ENCODE measurements around the gene ZNF385A. TPM values are rescaled to one million over a fixed set of nuclear protein-coding genes. Genes with fewer than 3 reads are reported as not detected.
A peak's percentile ranks its signal among the peaks of the same experiment; 100 is the strongest.

ZNF385A gene
- total and polyA plus RNA-seq, 2 donors (not counting 3 experiments of a cell fraction or from before 2014, with no cell fraction given): 1.6 to 7.9 TPM

DNA sequence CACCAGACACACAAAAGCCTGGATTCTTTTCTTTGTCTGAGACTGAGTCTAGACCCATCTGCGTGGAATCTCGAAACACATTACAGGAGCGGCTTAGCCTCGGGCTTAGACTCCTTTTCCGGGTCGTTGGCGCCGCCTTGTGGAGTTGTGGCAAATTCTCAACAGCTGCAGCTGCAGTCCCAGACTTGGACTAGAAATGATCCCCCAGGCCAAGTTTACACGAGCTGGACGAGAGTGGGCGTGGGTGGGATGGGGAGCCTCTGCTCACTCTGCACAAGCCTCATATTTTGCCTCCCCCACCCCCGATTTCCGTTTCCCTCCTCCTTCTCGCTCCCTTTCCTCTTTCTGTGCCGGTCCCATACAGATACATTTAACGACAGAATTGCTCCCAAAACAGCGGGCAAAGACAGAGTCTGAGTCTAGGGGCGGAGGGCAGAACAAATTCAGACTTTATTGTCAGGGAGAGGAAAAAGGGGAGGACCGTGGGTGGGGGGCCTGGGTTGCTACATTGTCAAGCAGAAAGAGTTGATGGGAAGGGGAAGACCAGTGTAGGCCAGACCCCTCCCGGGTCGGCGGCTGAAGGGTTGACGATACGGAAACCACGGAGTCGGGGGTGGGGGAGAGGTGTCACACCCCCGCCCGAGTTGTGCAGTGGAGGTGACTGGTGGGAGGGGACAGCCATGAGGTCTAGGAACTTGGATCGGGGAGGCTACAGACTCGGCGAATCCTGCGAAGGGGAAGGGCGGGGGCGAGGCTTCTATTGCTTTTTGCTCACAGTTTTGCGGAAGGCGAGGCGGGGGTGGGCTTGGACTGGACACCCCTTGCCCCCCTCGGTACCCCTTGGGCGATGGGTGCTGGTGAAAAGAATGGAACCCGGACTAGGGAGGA, 15.6 kb downstream of the ZNF385A start:
- Histone ChIP-seq H3K36me3 (ENCODE audit: control insufficient read depth in 2 of 2, extremely low read depth in 1 of 2, insufficient read depth in 2 of 2, low read length in 2 of 2) (no peaks in the 10 kb centered on the region), H3K27ac (ENCODE audit: insufficient read depth, low read depth, low read length) (no peak overlapping the region), H3K4me3 (replicated peaks in 1 of 3; ENCODE audit: insufficient read depth in 1 of 3, low read depth in 1 of 3, low read length in 3 of 3) (peak overlapping the region; percentile 6 to 39 (median 23)), H3K79me2 (ENCODE audit: control insufficient read depth, insufficient read depth, low read length) (no peaks in the 10 kb centered on the region), H3K4me1 (ENCODE audit: control insufficient read depth, extremely low read depth, insufficient read depth, low read length) (peaks cover 33% of the 10 kb centered on the region), H3K27me3 (ENCODE audit: control insufficient read depth in 2 of 2, insufficient read depth in 2 of 2, low read length in 2 of 2) (no peaks in the 10 kb centered on the region), H3K9me1 (replicated peaks; ENCODE audit: control insufficient read depth, extremely low read depth, insufficient read depth, low read length) (no peaks in the 10 kb centered on the region), H3K4me2 (ENCODE audit: insufficient read depth, low read length) (peak overlapping the region; percentile 68), H3K9me3 (replicated peaks; ENCODE audit: control insufficient read depth, insufficient read depth, low read length) (no peaks in the 10 kb centered on the region), H3K9ac (replicated peaks; ENCODE audit: extremely low read depth, insufficient read depth, low read length) (no peak overlapping the region), H2AFZ (ENCODE audit: low read depth, low read length) (peak overlapping the region; percentile 68), H4K20me1 (replicated peaks; ENCODE audit: control insufficient read depth, extremely low read depth, insufficient read depth, low read length) (no peaks in the 10 kb centered on the region)
- no peak for TF ChIP-seq GATA2 (IDR thresholded peaks at IDR 0.05; ENCODE audit: insufficient read depth, insufficient read length, low read depth, low read length)
- TF ChIP-seq, protein P1, sequence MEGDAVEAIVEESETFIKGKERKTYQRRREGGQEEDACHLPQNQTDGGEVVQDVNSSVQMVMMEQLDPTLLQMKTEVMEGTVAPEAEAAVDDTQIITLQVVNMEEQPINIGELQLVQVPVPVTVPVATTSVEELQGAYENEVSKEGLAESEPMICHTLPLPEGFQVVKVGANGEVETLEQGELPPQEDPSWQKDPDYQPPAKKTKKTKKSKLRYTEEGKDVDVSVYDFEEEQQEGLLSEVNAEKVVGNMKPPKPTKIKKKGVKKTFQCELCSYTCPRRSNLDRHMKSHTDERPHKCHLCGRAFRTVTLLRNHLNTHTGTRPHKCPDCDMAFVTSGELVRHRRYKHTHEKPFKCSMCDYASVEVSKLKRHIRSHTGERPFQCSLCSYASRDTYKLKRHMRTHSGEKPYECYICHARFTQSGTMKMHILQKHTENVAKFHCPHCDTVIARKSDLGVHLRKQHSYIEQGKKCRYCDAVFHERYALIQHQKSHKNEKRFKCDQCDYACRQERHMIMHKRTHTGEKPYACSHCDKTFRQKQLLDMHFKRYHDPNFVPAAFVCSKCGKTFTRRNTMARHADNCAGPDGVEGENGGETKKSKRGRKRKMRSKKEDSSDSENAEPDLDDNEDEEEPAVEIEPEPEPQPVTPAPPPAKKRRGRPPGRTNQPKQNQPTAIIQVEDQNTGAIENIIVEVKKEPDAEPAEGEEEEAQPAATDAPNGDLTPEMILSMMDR (IDR thresholded peaks at IDR 0.05; ENCODE audit: extremely low read depth in 1 of 2, insufficient read depth in 1 of 2, low read depth in 1 of 2, low read length in 2 of 2): peak; percentile 91 to 92
- DNase-seq (ENCODE audit: low read depth, low spot score) (peak; percentile 85), FAIRE-seq (peak; percentile 96)
- dilution Hi-C loops (cut with MboI; ENCODE audit: extremely low pct_ligation_motif_present, low sequenced_read_pairs): no loop called here
- intact Hi-C loops (cut with micrococcal nuclease): loop anchor here (1.0 to 10.0 kb wide), 4 partner anchors 74 to 364 kb away; partner anchors contain the start of genes HOXC8 and HOXC9
- BruUV-seq (replicated peaks): TSS peak; percentile 45
- CTCF ChIA-PET: interaction anchor here (0.6 to 1.8 kb wide), 25 partner anchors 10 to 168 kb away, joined by 3 to 34 read pairs (median 5); partner anchors contain the start of gene COPZ1
- POLR2A ChIA-PET: interaction anchor here (1.0 to 1.1 kb wide), 2 partner anchors 82 to 89 kb away, joined by 4 read pairs; partner anchors contain the start of genes CBX5 and HNRNPA1

Measured in endothelial cell of umbilical vein (primary cell).